PFSK-1 (cell line): ENCODE data around the gene MYRF.

Source experiments
- FOXP2 ChIP-seq: optimal IDR thresholded peaks from 2 replicates; pipeline ENCODE3; 2011; ENCODE audit warnings: borderline replicate concordance, control low read depth, inconsistent platforms; ENCODE audit not compliant: insufficient read depth; ENCODE audit errors: extremely low read length, extremely low read depth
- POLR2AphosphoS5 ChIP-seq: IDR thresholded peaks from 2 replicates; pipeline ENCODE4 v1.6.1; 2012; ENCODE audit warnings: low read depth, mild to moderate bottlenecking, control low read depth, low read length, moderate library complexity
- REST ChIP-seq, 2 experiments: IDR thresholded peaks; 2 replicates each; pipeline versions ENCODE4 v1.6.1 to v1.8.0; 2011 to 2012; ENCODE audit warnings: low read depth in 2 of 2, low read length in 2 of 2, control low read depth in 1 of 2, inconsistent platforms in 1 of 2, mild to moderate bottlenecking in 1 of 2, moderate library complexity in 1 of 2; ENCODE audit not compliant: insufficient read depth in 1 of 2
- SIN3A ChIP-seq: IDR thresholded peaks from 2 replicates; pipeline ENCODE4 v1.6.1; 2012; ENCODE audit warnings: mild to moderate bottlenecking, low read length, moderate library complexity, borderline replicate concordance; ENCODE audit not compliant: insufficient read depth
- TAF1 ChIP-seq: IDR thresholded peaks from 2 replicates; pipeline ENCODE4 v1.6.1; 2012; ENCODE audit warnings: low read length, control low read depth, borderline replicate concordance; ENCODE audit not compliant: insufficient read depth

The MYRF gene

GRCh38 chr11:61774411-61774810, 22.0 kb downstream of the MYRF start:
- TF ChIP-seq FOXP2 (no peak), REST (IDR thresholded peaks at IDR 0.05; ENCODE audit: insufficient read depth in 1 of 2, low read depth in 2 of 2, low read length in 2 of 2) (no peak)

- no peak for TF ChIP-seq TAF1
Measured at GRCh38 chr11:61775106-61775505, 22.7 kb downstream of the MYRF start.

- TF ChIP-seq SIN3A (no peak), FOXP2 (no peak), TAF1 (no peak), POLR2AphosphoS5 (no peak), REST (IDR thresholded peaks at IDR 0.05; ENCODE audit: insufficient read depth in 1 of 2, low read depth in 2 of 2, low read length in 2 of 2) (no peak)
Measured at GRCh38 chr11:61775606-61776554, 23.4 kb downstream of the MYRF start.

GRCh38 chr11:61776561-61777075, 24.2 kb downstream of the MYRF start:
- TF ChIP-seq TAF1 (no peak), POLR2AphosphoS5 (no peak), FOXP2 (no peak), SIN3A (no peak), REST (IDR thresholded peaks at IDR 0.05; ENCODE audit: insufficient read depth in 1 of 2, low read depth in 2 of 2, low read length in 2 of 2) (no peak)

GRCh38 chr11:61777234-61778090, 25.0 kb downstream of the MYRF start:
- TF ChIP-seq SIN3A (no peak), REST (IDR thresholded peaks at IDR 0.05; ENCODE audit: insufficient read depth in 1 of 2, low read depth in 2 of 2, low read length in 2 of 2) (no peak), FOXP2 (no peak), POLR2AphosphoS5 (no peak), TAF1 (no peak)
